Naive thymus-derived CD4-positive, alpha-beta T cell (primary cell): ENCODE results near the gene CRACR2B. TPM values are rescaled to one million over a fixed set of nuclear protein-coding genes. Genes with fewer than 3 reads are reported as not detected.

Experiments used
- ATAC-seq: fragments of 150-1000 bp; cut with Tn5 transposase; 2 replicates; pipeline ENCODE4 v1.10.0; 2021; ENCODE audit warnings: mild to moderate bottlenecking, moderate library complexity
- CTCF ChIA-PET: fragments of 350-600 bp; sonication (Branson Sonifier 250); formaldehyde crosslinking; loops from one replicate; lab custom pipeline; 2021; ENCODE audit warnings: antibody characterized with exemption; lab: Charles Lee
- POLR2A ChIA-PET: fragments of 350-600 bp; sonication (Branson Sonifier 250); formaldehyde crosslinking; loops from one replicate; lab custom pipeline; 2021; ENCODE audit warnings: antibody characterized with exemption, inconsistent platforms; lab: Charles Lee
- DNase-seq, 9 donors: peaks; one replicate each; pipeline versions ENCODE4 v3.0.0 to v3.0.0-alpha.2; 2020 to 2022; ENCODE audit warnings: mixed read lengths in 1 of 9
- H3K27ac ChIP-seq: one replicate; pipeline ENCODE4 v1.7.0; 2013; ENCODE audit warnings: mild to moderate bottlenecking, low read depth, low read length, moderate library complexity
- H3K27me3 ChIP-seq, 2 donors: one replicate each; pipeline ENCODE4 v1.7.0; 2013; ENCODE audit warnings: low read length in 2 of 2, mild to moderate bottlenecking in 2 of 2, moderate library complexity in 2 of 2; ENCODE audit not compliant: control insufficient read depth in 2 of 2, insufficient read depth in 2 of 2
- H3K36me3 ChIP-seq, 3 experiments: 1 replicate in 2 of 3; 2 replicates in 1 of 3; pipeline ENCODE4 v1.7.0; 2013; ENCODE audit warnings: low read length in 3 of 3, mild to moderate bottlenecking in 3 of 3, moderate library complexity in 1 of 3; ENCODE audit not compliant: insufficient read depth in 3 of 3, control insufficient read depth in 2 of 3
- H3K4me1 ChIP-seq, 2 donors: one replicate each; pipeline ENCODE4 v1.7.0; 2013; ENCODE audit warnings: low read length in 2 of 2, mild to moderate bottlenecking in 2 of 2, moderate library complexity in 1 of 2; ENCODE audit not compliant: control insufficient read depth in 2 of 2, insufficient read depth in 2 of 2
- H3K4me3 ChIP-seq: 2 replicates; pipeline ENCODE4 v1.7.0; 2013; ENCODE audit warnings: mild to moderate bottlenecking, low read length
- H3K9me3 ChIP-seq, 3 experiments: 1 replicate in 2 of 3; 2 replicates in 1 of 3; pipeline ENCODE4 v1.7.0; 2013; ENCODE audit warnings: low read length in 3 of 3; ENCODE audit not compliant: control insufficient read depth in 2 of 3
- H3K27ac Mint-ChIP-seq, 9 donors: one replicate each; pipeline ENCODE4 v1.8.0; 2020 to 2022; ENCODE audit warnings: mixed read lengths in 9 of 9, mild to moderate bottlenecking in 8 of 9, moderate library complexity in 5 of 9, inconsistent platforms in 2 of 9
- H3K27me3 Mint-ChIP-seq, 5 donors: one replicate each; pipeline ENCODE4 v1.8.0; 2021 to 2022; ENCODE audit warnings: mixed read lengths in 5 of 5, mild to moderate bottlenecking in 1 of 5
- H3K36me3 Mint-ChIP-seq, 5 donors: one replicate each; pipeline ENCODE4 v1.8.0; 2020 to 2022; ENCODE audit warnings: mixed read lengths in 5 of 5, mild to moderate bottlenecking in 3 of 5, inconsistent platforms in 1 of 5
- H3K4me1 Mint-ChIP-seq, 7 donors: one replicate each; pipeline ENCODE4 v1.8.0; 2020 to 2022; ENCODE audit warnings: mixed read lengths in 7 of 7, mild to moderate bottlenecking in 3 of 7, inconsistent platforms in 1 of 7
- H3K4me3 Mint-ChIP-seq, 10 donors: one replicate each; pipeline ENCODE4 v1.8.0; 2020 to 2022; ENCODE audit warnings: mild to moderate bottlenecking in 10 of 10, mixed read lengths in 10 of 10, moderate library complexity in 6 of 10, inconsistent platforms in 2 of 10
- H3K9me3 Mint-ChIP-seq, 11 donors: one replicate each; pipeline ENCODE4 v1.8.0; 2020 to 2022; ENCODE audit warnings: mixed read lengths in 11 of 11, mild to moderate bottlenecking in 4 of 11, inconsistent platforms in 1 of 11, moderate library complexity in 1 of 11
- intact Hi-C, 2 donors: fragments of 100-400 bp; cut with micrococcal nuclease; formaldehyde crosslinking; loops; one replicate each; pipeline ENCODE4 v1.15.1; 2023
- polyA plus RNA-seq, 2 donors: library from polyadenylated mRNA; unstranded; fragments of 300-500 nt; fragmentation: Illumina TruSeq; gene quantifications; one replicate each; pipeline ENCODE4 v1.2.3, GENCODE V29; 2021
- total RNA-seq, 6 experiments: library from RNA in 5 of 6; stranded (reverse) in 5 of 6; gene quantifications; 1 replicate in 5 of 6; 2 replicates in 1 of 6; pipeline ENCODE4 v1.2.3 and lab custom pipeline; 2021 to 2026

Gene CRACR2B
- total and polyA plus RNA-seq, 7 experiments from 2014 or later: 0.62 to 3.9 (median 2.0) TPM; not detected in 3

GRCh38 chr11:790721-791564 is 36.8 kb upstream of the CRACR2B start:
- Mint-ChIP-seq H3K9me3 (no peaks in the 10 kb centered on the region), H3K27me3 (no peaks in the 10 kb centered on the region), H3K27ac (peak overlapping the region in 1 of 9 donors; percentile 42), H3K36me3 (peaks cover 0 to 8% (median 0%) of the 10 kb centered on the region in 5 donors), H3K4me3 (peak overlapping the region in 1 of 10 donors; percentile 49), H3K4me1 (peaks cover 0 to 8% (median 2%) of the 10 kb centered on the region in 7 donors)
- Histone ChIP-seq H3K9me3 (no peaks in the 10 kb centered on the region), H3K27ac (no peak overlapping the region), H3K36me3 (peaks cover 0 to 39% (median 0%) of the 10 kb centered on the region in 3 experiments), H3K4me1 (peaks cover 0 to 6% of the 10 kb centered on the region in 2 donors), H3K27me3 (no peaks in the 10 kb centered on the region), H3K4me3 (no peak overlapping the region)
- ChIA-PET CTCF (no interaction called here), POLR2A (interaction anchor here (1.2 to 1.6 kb wide), 4 partner anchors 10 to 13 kb away, joined by 3 to 5 read pairs (median 4); no protein-coding TSS in a partner anchor)
- DNase-seq (no peak), ATAC-seq (no peak)
- intact Hi-C loops: loop anchor here (1.0 to 10.0 kb wide), 3 partner anchors 14 to 376 kb away; partner anchors contain the start of genes GATD1 (in 1 of the 2), LMNTD2 (in 1 of the 2), RASSF7 (in 1 of the 2) and SIGIRR (in 1 of the 2)

GRCh38 chr11:791658-792534 is 35.8 kb upstream of the CRACR2B start:
- CTCF ChIA-PET: no interaction called here

GRCh38 chr11:792535-792821 is 35.2 kb upstream of the CRACR2B start:
- intact Hi-C loops: loop anchor here (10.0 kb wide), 2 partner anchors 228 to 378 kb away; partner anchors contain the start of genes LMNTD2 (in 1 of the 2), RASSF7 (in 1 of the 2) and SIGIRR (in 1 of the 2)
- H3K4me1 Mint-ChIP-seq: peaks cover 0 to 21% (median 13%) of the 10 kb centered on the region in 7 donors

More at GRCh38 chr11:791658-792534, 35.8 kb upstream of the CRACR2B start:
- intact Hi-C loops: loop anchor here (10.0 kb wide), 2 partner anchors 227 to 377 kb away; partner anchors contain the start of genes LMNTD2 (in 1 of the 2), RASSF7 (in 1 of the 2) and SIGIRR (in 1 of the 2)
- peaks cover 0 to 8% (median 0%) of the 10 kb centered on the region in 5 donors for H3K36me3 Mint-ChIP-seq
- no peaks in the 10 kb centered on the region for H3K9me3 Mint-ChIP-seq
- no peak for ATAC-seq
- H3K4me3 Mint-ChIP-seq: peak overlapping the region in 1 of 10 donors; percentile 7
- no peaks in the 10 kb centered on the region for H3K9me3 ChIP-seq
- DNase-seq: no peak
- H3K36me3 ChIP-seq: peaks cover 0 to 39% (median 0%) of the 10 kb centered on the region in 3 experiments
- POLR2A ChIA-PET: interaction anchor here (1.2 to 1.6 kb wide), 3 partner anchors 9 to 11 kb away, joined by 3 to 4 read pairs (median 3); no protein-coding TSS in a partner anchor
- H3K27me3 Mint-ChIP-seq: no peaks in the 10 kb centered on the region
- no peak overlapping the region for H3K27ac ChIP-seq
- no peaks in the 10 kb centered on the region for H3K27me3 ChIP-seq
- H3K4me1 ChIP-seq: peaks cover 7 to 13% of the 10 kb centered on the region in 2 donors
- H3K4me1 Mint-ChIP-seq: peaks cover 0 to 16% (median 10%) of the 10 kb centered on the region in 7 donors
- no peak overlapping the region for H3K27ac Mint-ChIP-seq
- H3K4me3 ChIP-seq: no peak overlapping the region

GRCh38 chr11:792873-793272 is 34.8 kb upstream of the CRACR2B start:
- peaks cover 0 to 8% (median 0%) of the 10 kb centered on the region in 5 donors for H3K36me3 Mint-ChIP-seq
- intact Hi-C loops: loop anchor here (10.0 kb wide), 2 partner anchors 228 to 378 kb away; partner anchors contain the start of genes LMNTD2 (in 1 of the 2), RASSF7 (in 1 of the 2) and SIGIRR (in 1 of the 2)
- CTCF ChIA-PET: no interaction called here

More at GRCh38 chr11:792535-792821, 35.2 kb upstream of the CRACR2B start:
- CTCF ChIA-PET: no interaction called here
- Mint-ChIP-seq H3K36me3 (peaks cover 0 to 8% (median 0%) of the 10 kb centered on the region in 5 donors), H3K4me3 (no peak overlapping the region), H3K9me3 (no peaks in the 10 kb centered on the region), H3K27me3 (no peaks in the 10 kb centered on the region), H3K27ac (no peak overlapping the region)
- DNase-seq (no peak), ATAC-seq (no peak)
- H3K9me3 ChIP-seq: no peaks in the 10 kb centered on the region
- H3K36me3 ChIP-seq: peaks cover 0 to 39% (median 0%) of the 10 kb centered on the region in 3 experiments
- peaks cover 10 to 14% of the 10 kb centered on the region in 2 donors for H3K4me1 ChIP-seq
- no peak overlapping the region for H3K4me3 ChIP-seq
- no peak overlapping the region for H3K27ac ChIP-seq
- H3K27me3 ChIP-seq: no peaks in the 10 kb centered on the region
- POLR2A ChIA-PET: no interaction called here

GRCh38 chr11:793556-793955 is 34.2 kb upstream of the CRACR2B start:
- H3K4me1 ChIP-seq: peaks cover 12 to 14% of the 10 kb centered on the region in 2 donors
- H3K27ac Mint-ChIP-seq: peak overlapping the region in 2 of 9 donors; percentile 38 to 48
- no peak overlapping the region for H3K4me3 ChIP-seq
- H3K4me3 Mint-ChIP-seq: peak overlapping the region in 2 of 10 donors; percentile 63 to 76
- no peaks in the 10 kb centered on the region for H3K9me3 Mint-ChIP-seq
- H3K27ac ChIP-seq: no peak overlapping the region
- H3K27me3 ChIP-seq: no peaks in the 10 kb centered on the region
- ATAC-seq: no peak
- H3K36me3 Mint-ChIP-seq: peaks cover 0 to 8% (median 0%) of the 10 kb centered on the region in 5 donors
- H3K27me3 Mint-ChIP-seq: no peaks in the 10 kb centered on the region
- CTCF ChIA-PET: no interaction called here
- peaks cover 0 to 42% (median 0%) of the 10 kb centered on the region in 3 experiments for H3K36me3 ChIP-seq
- POLR2A ChIA-PET: no interaction called here
- intact Hi-C loops: loop anchor here (10.0 kb wide), 2 partner anchors 229 to 379 kb away; partner anchors contain the start of genes LMNTD2 (in 1 of the 2), RASSF7 (in 1 of the 2) and SIGIRR (in 1 of the 2)
- no peaks in the 10 kb centered on the region for H3K9me3 ChIP-seq
- peaks cover 0 to 15% (median 12%) of the 10 kb centered on the region in 7 donors for H3K4me1 Mint-ChIP-seq
- DNase-seq: no peak

More at GRCh38 chr11:792873-793272, 34.8 kb upstream of the CRACR2B start:
- Mint-ChIP-seq H3K27ac (no peak overlapping the region), H3K27me3 (no peaks in the 10 kb centered on the region), H3K9me3 (no peaks in the 10 kb centered on the region), H3K4me3 (peak overlapping the region in 1 of 10 donors; percentile 28), H3K4me1 (peaks cover 0 to 20% (median 12%) of the 10 kb centered on the region in 7 donors)
- ATAC-seq: no peak
- no peak overlapping the region for H3K4me3 ChIP-seq
- DNase-seq: no peak
- POLR2A ChIA-PET: no interaction called here
- H3K9me3 ChIP-seq: no peaks in the 10 kb centered on the region
- H3K27ac ChIP-seq: no peak overlapping the region
- peaks cover 0 to 42% (median 0%) of the 10 kb centered on the region in 3 experiments for H3K36me3 ChIP-seq
- peaks cover 10 to 14% of the 10 kb centered on the region in 2 donors for H3K4me1 ChIP-seq
- no peaks in the 10 kb centered on the region for H3K27me3 ChIP-seq
